Bronchial epithelial cell (primary cell): ENCODE data around the gene PNMA8A. TPM values are rescaled to one million over a fixed set of nuclear protein-coding genes. Genes with fewer than 3 reads are reported as not detected.

Source experiments
- DNase-seq: peaks from one replicate; pipeline ENCODE4 v3.0.0-alpha.2; 2010; ENCODE audit warnings: low read depth
- FAIRE-seq: peaks from 2 replicates; lab custom pipeline; 2011; peaks lifted over from hg19 to GRCh38; lab: Jason Lieb, UNC
- H3K27me3 ChIP-seq: 2 replicates; pipeline ENCODE4 v1.5.1; 2011; ENCODE audit warnings: low read length; ENCODE audit not compliant: control insufficient read depth, insufficient read depth
- H3K36me3 ChIP-seq: 2 replicates; pipeline ENCODE4 v1.5.1; 2011; ENCODE audit warnings: low read length; ENCODE audit not compliant: control insufficient read depth, insufficient read depth
- H3K4me3 ChIP-seq: 2 replicates; pipeline ENCODE4 v1.5.1; 2011; ENCODE audit warnings: mild to moderate bottlenecking, low read depth, low read length, control low read depth
- CTCF ChIP-seq: IDR thresholded peaks from 2 replicates; pipeline ENCODE4 v1.5.1; 2011; ENCODE audit warnings: mild to moderate bottlenecking, moderate library complexity, low read length, control low read depth, inconsistent platforms; ENCODE audit not compliant: insufficient read depth, severe bottlenecking
- total RNA-seq: library from RNA; depleted of rRNA; stranded (reverse); fragments of >200 nt; gene quantifications from 2 replicates; pipeline ENCODE4 v1.2.1, GENCODE V29; 2014

PNMA8A gene
- total RNA-seq, 1 donor from 2014 or later, result 0.79 TPM

- no peak overlapping the region for H3K4me3 ChIP-seq
- FAIRE-seq, result no peak
- H3K27me3 ChIP-seq, result peaks cover 2% of the 10 kb centered on the region
Observed at GRCh38 chr19:46490774-46491173, 19.4 kb upstream of the PNMA8A start.

DNA sequence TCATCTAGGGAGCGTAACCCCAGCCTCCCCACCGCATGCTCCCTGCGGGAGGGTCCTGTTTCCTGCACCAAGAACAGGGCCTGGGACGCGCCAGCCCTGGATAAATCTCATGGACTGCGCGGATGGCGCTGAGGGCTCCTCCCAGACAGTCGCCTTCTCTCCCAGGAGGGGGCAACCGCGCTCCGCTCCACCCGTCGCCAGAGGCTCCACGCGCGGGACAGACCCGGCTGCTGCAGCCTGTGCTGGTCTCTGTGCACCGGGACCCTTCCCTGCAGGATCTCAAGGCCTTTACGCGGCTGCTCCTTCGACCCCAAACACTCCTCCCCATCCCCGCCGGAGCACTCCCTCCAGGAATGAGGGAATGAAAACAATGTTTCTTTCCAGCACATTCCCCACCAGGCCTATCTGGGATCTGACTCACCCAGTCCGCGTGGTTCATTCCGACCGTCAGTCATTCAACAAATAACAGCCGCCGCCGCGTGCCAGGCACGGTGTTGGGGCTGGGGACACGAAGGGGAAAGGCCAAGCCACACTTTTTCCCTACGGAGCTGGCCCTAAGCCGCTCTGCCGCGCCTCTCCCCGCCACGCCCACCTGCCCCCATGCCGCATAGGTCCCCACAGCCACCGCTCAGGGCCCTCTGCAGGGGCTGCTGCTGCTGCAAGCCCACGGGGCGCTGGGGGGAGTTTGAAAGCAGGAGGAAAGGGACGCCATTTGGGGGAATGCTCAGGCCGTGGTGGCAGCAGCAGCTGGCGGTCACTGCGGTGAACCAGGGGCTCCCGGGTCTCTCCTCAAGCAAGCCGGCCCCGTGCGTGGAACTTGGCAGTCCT, 18.3 kb upstream of the PNMA8A start:
- H3K4me3 ChIP-seq, result no peak overlapping the region
- DNase-seq (no peak), FAIRE-seq (no peak)
- TF ChIP-seq CTCF, result peak; percentile 8
- H3K36me3 ChIP-seq, result no peaks in the 10 kb centered on the region
- H3K27me3 ChIP-seq, result peaks cover 2% of the 10 kb centered on the region

More at GRCh38 chr19:46490774-46491173, 19.4 kb upstream of the PNMA8A start:
- H3K36me3 ChIP-seq, result no peaks in the 10 kb centered on the region
- no peak for DNase-seq
- TF ChIP-seq CTCF, result no peak

DNA sequence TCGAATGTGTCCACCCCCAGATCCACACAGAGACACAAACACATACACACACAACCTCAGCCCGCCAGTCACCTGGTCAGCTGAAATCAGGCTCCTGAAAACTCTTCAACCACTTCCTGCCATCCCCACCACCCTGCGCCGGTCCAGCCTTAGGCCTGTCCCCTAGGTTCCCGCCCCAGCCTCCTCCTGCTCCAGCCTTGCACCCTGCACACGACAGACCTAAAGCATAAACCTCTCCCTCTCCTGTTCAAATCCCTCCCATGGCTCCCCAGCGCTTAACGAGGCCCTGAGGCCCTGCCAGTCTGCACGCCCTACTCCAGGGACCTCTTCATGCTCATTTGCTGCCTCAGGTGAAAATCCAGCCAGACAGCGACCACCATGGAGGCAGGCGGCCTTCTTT, 17.2 kb upstream of the PNMA8A start:
- H3K27me3 ChIP-seq, result peaks cover 2% of the 10 kb centered on the region
- H3K36me3 ChIP-seq, result no peaks in the 10 kb centered on the region
- TF ChIP-seq CTCF, result no peak
- no peak for DNase-seq
- FAIRE-seq, result no peak
- H3K4me3 ChIP-seq, result no peak overlapping the region

DNA sequence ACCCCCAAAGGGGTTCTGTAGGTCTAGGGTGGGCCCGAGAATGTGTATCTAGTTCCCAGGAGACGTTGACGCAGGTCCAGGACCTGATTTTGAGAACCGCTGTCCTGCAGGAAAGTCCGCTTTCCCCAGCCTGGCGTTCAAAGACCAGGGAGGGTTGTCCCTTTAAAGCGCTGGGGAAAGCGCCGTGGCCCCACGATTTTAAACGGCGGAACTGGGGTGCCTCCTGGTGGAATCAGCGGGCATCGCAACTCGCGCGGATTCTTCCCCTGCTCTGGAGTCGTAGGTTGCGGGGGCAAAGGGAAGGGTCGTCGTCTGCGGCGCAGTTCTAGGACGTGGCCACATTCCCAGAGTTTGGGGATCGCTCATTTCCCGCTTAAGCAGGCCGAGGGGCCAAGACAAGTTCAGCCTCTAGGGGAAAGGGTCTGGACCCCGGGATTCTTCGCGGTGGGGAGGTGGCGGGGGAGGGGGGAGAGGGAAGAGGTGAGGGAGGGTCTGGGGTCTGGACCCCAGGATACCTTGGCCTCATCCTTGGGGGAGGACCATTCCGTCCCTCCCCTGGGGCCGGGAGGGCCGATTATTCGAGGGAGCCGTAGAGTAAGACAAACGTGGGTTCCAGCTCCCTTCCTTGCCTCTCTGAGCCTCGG, 16.6 kb upstream of the PNMA8A start:
- Histone ChIP-seq H3K27me3 (peaks cover 2% of the 10 kb centered on the region), H3K36me3 (no peaks in the 10 kb centered on the region), H3K4me3 (no peak overlapping the region)
- DNase-seq (peak; percentile 31), FAIRE-seq (no peak)
- peak; percentile 95 for TF ChIP-seq CTCF

GRCh38 chr19:46487178-46487801, 15.9 kb upstream of the PNMA8A start:
- H3K4me3 ChIP-seq, result no peak overlapping the region
- peaks cover 2% of the 10 kb centered on the region for H3K27me3 ChIP-seq
- H3K36me3 ChIP-seq, result no peaks in the 10 kb centered on the region
- FAIRE-seq (no peak), DNase-seq (no peak)
- no peak for TF ChIP-seq CTCF
